ENCODE measurements around the gene PPM1M. TPM values are rescaled to one million over a fixed set of nuclear protein-coding genes. Genes with fewer than 3 reads are reported as not detected.

The PPM1M gene
- total RNA-seq, 1 donor from 2014 or later, result 53.4 TPM

DNA sequence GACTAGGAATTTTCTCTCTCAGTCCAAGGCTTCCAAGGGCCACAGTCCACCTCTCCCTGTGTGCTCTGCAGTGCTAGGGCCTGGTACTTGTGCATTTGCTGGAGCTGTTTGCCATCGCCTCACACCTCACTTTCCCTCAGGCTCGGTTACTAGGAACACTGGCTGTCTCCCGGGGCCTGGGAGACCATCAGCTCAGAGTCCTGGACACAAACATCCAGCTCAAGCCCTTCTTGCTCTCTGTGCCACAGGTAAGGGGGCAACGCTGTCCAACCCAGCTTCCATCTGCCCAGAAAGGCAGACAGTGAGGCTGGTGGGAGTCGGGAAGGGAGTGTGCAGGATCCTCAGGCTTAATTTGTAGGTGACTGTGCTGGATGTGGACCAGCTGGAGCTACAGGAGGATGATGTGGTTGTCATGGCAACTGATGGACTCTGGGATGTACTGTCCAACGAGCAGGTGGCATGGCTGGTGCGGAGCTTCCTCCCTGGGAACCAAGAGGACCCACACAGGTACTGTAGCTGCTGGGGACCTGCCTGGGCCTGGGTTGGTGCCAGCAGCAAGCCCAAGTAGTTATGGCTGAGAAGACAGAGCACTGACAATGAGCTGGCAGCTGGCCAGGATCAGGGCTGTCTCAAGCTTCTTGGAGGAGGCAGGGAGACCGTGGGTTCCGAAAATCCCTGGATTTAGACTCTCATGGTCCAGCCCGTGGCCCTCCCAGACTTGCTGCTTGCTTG, 3.4 kb downstream of the PPM1M start:
- DNase-seq, result no peak
- intact Hi-C loops (cut with DNase I), result no loop called here
- TF ChIP-seq, protein P1, sequence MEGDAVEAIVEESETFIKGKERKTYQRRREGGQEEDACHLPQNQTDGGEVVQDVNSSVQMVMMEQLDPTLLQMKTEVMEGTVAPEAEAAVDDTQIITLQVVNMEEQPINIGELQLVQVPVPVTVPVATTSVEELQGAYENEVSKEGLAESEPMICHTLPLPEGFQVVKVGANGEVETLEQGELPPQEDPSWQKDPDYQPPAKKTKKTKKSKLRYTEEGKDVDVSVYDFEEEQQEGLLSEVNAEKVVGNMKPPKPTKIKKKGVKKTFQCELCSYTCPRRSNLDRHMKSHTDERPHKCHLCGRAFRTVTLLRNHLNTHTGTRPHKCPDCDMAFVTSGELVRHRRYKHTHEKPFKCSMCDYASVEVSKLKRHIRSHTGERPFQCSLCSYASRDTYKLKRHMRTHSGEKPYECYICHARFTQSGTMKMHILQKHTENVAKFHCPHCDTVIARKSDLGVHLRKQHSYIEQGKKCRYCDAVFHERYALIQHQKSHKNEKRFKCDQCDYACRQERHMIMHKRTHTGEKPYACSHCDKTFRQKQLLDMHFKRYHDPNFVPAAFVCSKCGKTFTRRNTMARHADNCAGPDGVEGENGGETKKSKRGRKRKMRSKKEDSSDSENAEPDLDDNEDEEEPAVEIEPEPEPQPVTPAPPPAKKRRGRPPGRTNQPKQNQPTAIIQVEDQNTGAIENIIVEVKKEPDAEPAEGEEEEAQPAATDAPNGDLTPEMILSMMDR (IDR thresholded peaks at IDR 0.05), result no peak
- H3K4me1 ChIP-seq, result peaks cover 49% of the 10 kb centered on the region
- H3K4me3 ChIP-seq, result no peak overlapping the region
- no peak overlapping the region for H3K27ac ChIP-seq
- ATAC-seq, result no peak
- peaks cover 55% of the 10 kb centered on the region for H3K36me3 ChIP-seq
- no peaks in the 10 kb centered on the region for H3K9me3 ChIP-seq
- H3K27me3 ChIP-seq (ENCODE audit: low read depth), result no peaks in the 10 kb centered on the region

DNA sequence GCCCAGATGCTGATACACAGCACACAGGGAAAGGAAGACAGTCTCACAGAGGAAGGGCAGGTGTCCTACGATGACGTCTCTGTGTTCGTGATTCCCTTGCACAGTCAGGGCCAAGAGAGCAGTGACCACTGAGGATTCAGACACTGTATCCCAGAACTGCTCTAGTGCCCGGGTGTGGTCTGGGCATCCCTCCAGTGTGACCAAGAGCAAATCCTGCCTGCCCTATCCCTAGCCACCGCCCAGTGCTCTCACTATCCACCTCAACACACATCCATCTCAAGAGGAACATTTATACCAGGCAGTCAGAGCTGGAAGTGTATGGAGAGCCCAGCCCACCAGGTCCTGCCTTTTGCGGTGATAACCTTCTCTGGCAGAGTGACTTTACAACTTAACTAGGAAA, 4.1 kb downstream of the PPM1M start:
- ATAC-seq, result no peak
- intact Hi-C loops (cut with DNase I), result no loop called here
- H3K4me3 ChIP-seq, result no peak overlapping the region
- H3K27ac ChIP-seq, result no peak overlapping the region
- H3K27me3 ChIP-seq (ENCODE audit: low read depth), result no peaks in the 10 kb centered on the region
- H3K4me1 ChIP-seq, result peaks cover 49% of the 10 kb centered on the region
- DNase-seq, result no peak
- TF ChIP-seq, protein P1 (IDR thresholded peaks at IDR 0.05), result no peak
- peaks cover 62% of the 10 kb centered on the region for H3K36me3 ChIP-seq
- H3K9me3 ChIP-seq, result no peaks in the 10 kb centered on the region

GRCh38 chr3:52250122-52250521, 4.6 kb downstream of the PPM1M start:
- Histone ChIP-seq H3K4me1 (peaks cover 45% of the 10 kb centered on the region), H3K9me3 (no peaks in the 10 kb centered on the region), H3K4me3 (no peak overlapping the region), H3K36me3 (peaks cover 66% of the 10 kb centered on the region), H3K27ac (no peak overlapping the region), H3K27me3 (ENCODE audit: low read depth) (no peaks in the 10 kb centered on the region)
- intact Hi-C loops (cut with DNase I), result no loop called here
- TF ChIP-seq, protein P1 (IDR thresholded peaks at IDR 0.05), result no peak
- ATAC-seq, result no peak
- DNase-seq, result no peak

GRCh38 chr3:52253314-52254304, 8.1 kb downstream of the PPM1M start:
- Histone ChIP-seq H3K27ac (peak overlapping the region; percentile 77), H3K36me3 (peaks cover 93% of the 10 kb centered on the region), H3K9me3 (no peaks in the 10 kb centered on the region), H3K4me3 (no peak overlapping the region), H3K27me3 (ENCODE audit: low read depth) (no peaks in the 10 kb centered on the region), H3K4me1 (peaks cover 21% of the 10 kb centered on the region)
- ATAC-seq (peak; percentile 86 to 93), DNase-seq (peak; percentile 85)
- intact Hi-C loops (cut with DNase I), result no loop called here
- TF ChIP-seq, protein P1 (IDR thresholded peaks at IDR 0.05), result no peak

- no peaks in the 10 kb centered on the region for H3K9me3 ChIP-seq
- H3K36me3 ChIP-seq, result peaks cover 93% of the 10 kb centered on the region
- intact Hi-C loops (cut with DNase I), result no loop called here
- DNase-seq, result no peak
- H3K4me1 ChIP-seq, result peaks cover 21% of the 10 kb centered on the region
- TF ChIP-seq, protein P1 (IDR thresholded peaks at IDR 0.05), result no peak
- ATAC-seq, result no peak
- H3K4me3 ChIP-seq, result no peak overlapping the region
- no peak overlapping the region for H3K27ac ChIP-seq
- no peaks in the 10 kb centered on the region for H3K27me3 ChIP-seq (ENCODE audit: low read depth)
These were observed 9.0 kb downstream of the PPM1M start for GRCh38 chr3:52254608-52255007.

All from lower lobe of right lung (tissue), 2 donors.